ENCODE data around the gene ROS1.

Gene ROS1

GRCh38 chr6:117329926-117330325 lies 95.8 kb downstream of the ROS1 start:
- H3K4ac ChIP-seq (ENCODE audit: low read depth in 1 of 2, low read length in 2 of 2), result no peak overlapping the region
- H3K36me3 ChIP-seq (ENCODE audit: control insufficient read depth in 1 of 2, insufficient read depth in 2 of 2, low read depth in 1 of 2, low read length in 2 of 2), result no peaks in the 10 kb centered on the region
- H2BK15ac ChIP-seq (ENCODE audit: low read depth, poor library complexity, severe bottlenecking), result no peak overlapping the region
- H3K79me1 ChIP-seq (replicated peaks; ENCODE audit: low read length, poor library complexity, severe bottlenecking), result no peaks in the 10 kb centered on the region
- DNase-seq, result no peak
- H3K23ac ChIP-seq (ENCODE audit: low read length in 2 of 2), result no peak overlapping the region
- H4K8ac ChIP-seq (ENCODE audit: low read length), result no peak overlapping the region
- no peak overlapping the region for H2AFZ ChIP-seq (ENCODE audit: low read depth, low read length)
- H3K4me3 ChIP-seq (ENCODE audit: insufficient read depth in 1 of 2, low read depth in 1 of 2, low read length in 2 of 2), result no peak overlapping the region
- H2BK12ac ChIP-seq (ENCODE audit: low read length in 2 of 2), result no peak overlapping the region
- H4K91ac ChIP-seq (ENCODE audit: low read length), result no peak overlapping the region
- H3K9me3 ChIP-seq (ENCODE audit: control insufficient read depth, low read length), result peaks cover 3% of the 10 kb centered on the region
- peaks cover 0 to 3% of the 10 kb centered on the region in 2 experiments for H3K27me3 ChIP-seq (ENCODE audit: control insufficient read depth in 1 of 2, insufficient read depth in 1 of 2, low read length in 2 of 2)
- 90% methylated on average over 7 of the region's 7 CpGs for WGBS
- H3K4me1 ChIP-seq (ENCODE audit: control insufficient read depth, insufficient read depth, low read depth, low read length), result no peaks in the 10 kb centered on the region
- H2AK5ac ChIP-seq (ENCODE audit: low read length, severe bottlenecking), result no peak overlapping the region
- H3K4me2 ChIP-seq (ENCODE audit: low read length, poor library complexity, severe bottlenecking), result no peak overlapping the region
- H3K9ac ChIP-seq (ENCODE audit: low read length), result no peak overlapping the region
- H3K18ac ChIP-seq (ENCODE audit: low read depth in 1 of 2, low read length in 2 of 2), result no peak overlapping the region
- no peak overlapping the region for H2BK5ac ChIP-seq (ENCODE audit: low read depth, low read length, poor library complexity, severe bottlenecking)
- no peak overlapping the region for H3K14ac ChIP-seq (ENCODE audit: low read length in 2 of 2)
- H2BK120ac ChIP-seq (ENCODE audit: low read depth, low read length), result no peak overlapping the region
- H3K27ac ChIP-seq (ENCODE audit: low read length, poor library complexity, severe bottlenecking), result no peak overlapping the region

- Histone ChIP-seq H4K8ac (ENCODE audit: low read length) (no peak overlapping the region), H2BK120ac (ENCODE audit: low read depth, low read length) (no peak overlapping the region), H4K91ac (ENCODE audit: low read length) (no peak overlapping the region), H2AFZ (ENCODE audit: low read depth, low read length) (no peak overlapping the region), H3K27ac (ENCODE audit: low read length, poor library complexity, severe bottlenecking) (no peak overlapping the region), H3K4me3 (ENCODE audit: insufficient read depth in 1 of 2, low read depth in 1 of 2, low read length in 2 of 2) (no peak overlapping the region), H3K14ac (ENCODE audit: low read length in 2 of 2) (no peak overlapping the region), H3K36me3 (ENCODE audit: control insufficient read depth in 1 of 2, insufficient read depth in 2 of 2, low read depth in 1 of 2, low read length in 2 of 2) (no peaks in the 10 kb centered on the region), H3K23ac (ENCODE audit: low read length in 2 of 2) (no peak overlapping the region), H3K9me3 (ENCODE audit: control insufficient read depth, low read length) (peaks cover 3% of the 10 kb centered on the region), H3K9ac (ENCODE audit: low read length) (no peak overlapping the region), H3K18ac (ENCODE audit: low read depth in 1 of 2, low read length in 2 of 2) (no peak overlapping the region), H3K79me1 (replicated peaks; ENCODE audit: low read length, poor library complexity, severe bottlenecking) (no peaks in the 10 kb centered on the region), H2BK12ac (ENCODE audit: low read length in 2 of 2) (no peak overlapping the region), H2BK5ac (ENCODE audit: low read depth, low read length, poor library complexity, severe bottlenecking) (no peak overlapping the region), H3K4ac (ENCODE audit: low read depth in 1 of 2, low read length in 2 of 2) (no peak overlapping the region), H2AK5ac (ENCODE audit: low read length, severe bottlenecking) (no peak overlapping the region), H3K27me3 (ENCODE audit: control insufficient read depth in 1 of 2, insufficient read depth in 1 of 2, low read length in 2 of 2) (peaks cover 0 to 3% of the 10 kb centered on the region in 2 experiments), H3K4me1 (ENCODE audit: control insufficient read depth, insufficient read depth, low read depth, low read length) (no peaks in the 10 kb centered on the region), H3K4me2 (ENCODE audit: low read length, poor library complexity, severe bottlenecking) (no peak overlapping the region), H2BK15ac (ENCODE audit: low read depth, poor library complexity, severe bottlenecking) (no peak overlapping the region)
- DNase-seq, result no peak
- WGBS, result 82% methylated on average over 4 of the region's 4 CpGs
Measured at GRCh38 chr6:117328500-117328899, 97.2 kb downstream of the ROS1 start.

- H3K4me2 ChIP-seq (ENCODE audit: low read length, poor library complexity, severe bottlenecking), result no peak overlapping the region
- H3K79me1 ChIP-seq (replicated peaks; ENCODE audit: low read length, poor library complexity, severe bottlenecking), result no peaks in the 10 kb centered on the region
- no peak overlapping the region for H2AFZ ChIP-seq (ENCODE audit: low read depth, low read length)
- H3K4me1 ChIP-seq (ENCODE audit: control insufficient read depth, insufficient read depth, low read depth, low read length), result no peaks in the 10 kb centered on the region
- no peaks in the 10 kb centered on the region for H3K36me3 ChIP-seq (ENCODE audit: control insufficient read depth in 1 of 2, insufficient read depth in 2 of 2, low read depth in 1 of 2, low read length in 2 of 2)
- DNase-seq, result no peak
- H4K8ac ChIP-seq (ENCODE audit: low read length), result no peak overlapping the region
- H2AK5ac ChIP-seq (ENCODE audit: low read length, severe bottlenecking), result no peak overlapping the region
- H3K18ac ChIP-seq (ENCODE audit: low read depth in 1 of 2, low read length in 2 of 2), result no peak overlapping the region
- no peak overlapping the region for H2BK120ac ChIP-seq (ENCODE audit: low read depth, low read length)
- H3K23ac ChIP-seq (ENCODE audit: low read length in 2 of 2), result no peak overlapping the region
- peaks cover 3% of the 10 kb centered on the region for H3K9me3 ChIP-seq (ENCODE audit: control insufficient read depth, low read length)
- H3K27ac ChIP-seq (ENCODE audit: low read length, poor library complexity, severe bottlenecking), result no peak overlapping the region
- no peak overlapping the region for H3K4me3 ChIP-seq (ENCODE audit: insufficient read depth in 1 of 2, low read depth in 1 of 2, low read length in 2 of 2)
- no peak overlapping the region for H3K9ac ChIP-seq (ENCODE audit: low read length)
- no peak overlapping the region for H2BK15ac ChIP-seq (ENCODE audit: low read depth, poor library complexity, severe bottlenecking)
- no peak overlapping the region for H3K4ac ChIP-seq (ENCODE audit: low read depth in 1 of 2, low read length in 2 of 2)
- H2BK5ac ChIP-seq (ENCODE audit: low read depth, low read length, poor library complexity, severe bottlenecking), result no peak overlapping the region
- no peak overlapping the region for H2BK12ac ChIP-seq (ENCODE audit: low read length in 2 of 2)
- no peak overlapping the region for H3K14ac ChIP-seq (ENCODE audit: low read length in 2 of 2)
- no peak overlapping the region for H4K91ac ChIP-seq (ENCODE audit: low read length)
- H3K27me3 ChIP-seq (ENCODE audit: control insufficient read depth in 1 of 2, insufficient read depth in 1 of 2, low read length in 2 of 2), result peaks cover 0 to 3% of the 10 kb centered on the region in 2 experiments
Measured at GRCh38 chr6:117328005-117328389, 97.7 kb downstream of the ROS1 start.

- H2AK5ac ChIP-seq (ENCODE audit: low read length, severe bottlenecking), result no peak overlapping the region
- no peak overlapping the region for H2AFZ ChIP-seq (ENCODE audit: low read depth, low read length)
- H3K36me3 ChIP-seq (ENCODE audit: control insufficient read depth in 1 of 2, insufficient read depth in 2 of 2, low read depth in 1 of 2, low read length in 2 of 2), result no peaks in the 10 kb centered on the region
- peaks cover 2% of the 10 kb centered on the region for H3K9me3 ChIP-seq (ENCODE audit: control insufficient read depth, low read length)
- no peak overlapping the region for H3K14ac ChIP-seq (ENCODE audit: low read length in 2 of 2)
- no peak overlapping the region for H3K23ac ChIP-seq (ENCODE audit: low read length in 2 of 2)
- no peak overlapping the region for H2BK120ac ChIP-seq (ENCODE audit: low read depth, low read length)
- no peak overlapping the region for H2BK5ac ChIP-seq (ENCODE audit: low read depth, low read length, poor library complexity, severe bottlenecking)
- no peak for DNase-seq
- WGBS, result 75% methylated on average over 6 of the region's 8 CpGs
- peaks cover 0 to 3% of the 10 kb centered on the region in 2 experiments for H3K27me3 ChIP-seq (ENCODE audit: control insufficient read depth in 1 of 2, insufficient read depth in 1 of 2, low read length in 2 of 2)
- no peaks in the 10 kb centered on the region for H3K79me1 ChIP-seq (replicated peaks; ENCODE audit: low read length, poor library complexity, severe bottlenecking)
- H3K18ac ChIP-seq (ENCODE audit: low read depth in 1 of 2, low read length in 2 of 2), result no peak overlapping the region
- no peak overlapping the region for H2BK15ac ChIP-seq (ENCODE audit: low read depth, poor library complexity, severe bottlenecking)
- no peak overlapping the region for H3K4me3 ChIP-seq (ENCODE audit: insufficient read depth in 1 of 2, low read depth in 1 of 2, low read length in 2 of 2)
- H3K27ac ChIP-seq (ENCODE audit: low read length, poor library complexity, severe bottlenecking), result no peak overlapping the region
- H4K8ac ChIP-seq (ENCODE audit: low read length), result no peak overlapping the region
- no peaks in the 10 kb centered on the region for H3K4me1 ChIP-seq (ENCODE audit: control insufficient read depth, insufficient read depth, low read depth, low read length)
- no peak overlapping the region for H4K91ac ChIP-seq (ENCODE audit: low read length)
- H3K4me2 ChIP-seq (ENCODE audit: low read length, poor library complexity, severe bottlenecking), result no peak overlapping the region
- no peak overlapping the region for H3K9ac ChIP-seq (ENCODE audit: low read length)
- H2BK12ac ChIP-seq (ENCODE audit: low read length in 2 of 2), result no peak overlapping the region
- no peak overlapping the region for H3K4ac ChIP-seq (ENCODE audit: low read depth in 1 of 2, low read length in 2 of 2)
Measured at GRCh38 chr6:117327149-117328004, 98.4 kb downstream of the ROS1 start.
